ENCODE data around the gene NDFIP1. TPM values are rescaled to one million over a fixed set of nuclear protein-coding genes. Genes with fewer than 3 reads are reported as not detected.

The NDFIP1 gene
- total RNA-seq, 1 donor from 2014 or later: 178 TPM

- Histone ChIP-seq H3K27me3 (no peaks in the 10 kb centered on the region), H3K4me1 (peaks cover 51% of the 10 kb centered on the region), H3K9me3 (no peaks in the 10 kb centered on the region), H3K4me3 (no peak overlapping the region), H3K36me3 (no peaks in the 10 kb centered on the region), H3K27ac (no peak overlapping the region)
- no peak for DNase-seq (ENCODE audit: extremely low spot score in 2 of 2)
- TF ChIP-seq POLR2A (IDR thresholded peaks at IDR 0.05): no peak
- intact Hi-C loops (cut with DNase I): no loop called here
These were observed 17.4 kb downstream of the NDFIP1 start for GRCh38 chr5:142125963-142126362.

- H3K27me3 ChIP-seq: no peaks in the 10 kb centered on the region
- DNase-seq (ENCODE audit: extremely low spot score in 2 of 2): no peak
- peaks cover 0 to 17% of the 10 kb centered on the region in 2 donors for H3K36me3 ChIP-seq
- TF ChIP-seq POLR2A (IDR thresholded peaks at IDR 0.05) (no peak), CTCF (IDR thresholded peaks at IDR 0.05) (no peak), POLR2AphosphoS5 (IDR thresholded peaks at IDR 0.05; ENCODE audit: insufficient read depth in 1 of 2, low read depth in 1 of 2) (no peak)
- no peak overlapping the region for H3K4me3 ChIP-seq
- no peak overlapping the region for H3K27ac ChIP-seq
- peaks cover 32% of the 10 kb centered on the region for H3K4me1 ChIP-seq
- H3K9me3 ChIP-seq: no peaks in the 10 kb centered on the region
- intact Hi-C loops (cut with DNase I): no loop called here
These were observed 20.2 kb downstream of the NDFIP1 start for GRCh38 chr5:142128675-142129208.

- no peak overlapping the region for H3K4me3 ChIP-seq
- intact Hi-C loops (cut with DNase I): no loop called here
- H3K27ac ChIP-seq: no peak overlapping the region
- no peak for DNase-seq (ENCODE audit: extremely low spot score in 2 of 2)
- H3K36me3 ChIP-seq: peaks cover 0 to 25% of the 10 kb centered on the region in 2 donors
- H3K27me3 ChIP-seq: no peaks in the 10 kb centered on the region
- H3K4me1 ChIP-seq: peaks cover 28% of the 10 kb centered on the region
- TF ChIP-seq CTCF (IDR thresholded peaks at IDR 0.05) (no peak), POLR2A (IDR thresholded peaks at IDR 0.05) (no peak), POLR2AphosphoS5 (IDR thresholded peaks at IDR 0.05; ENCODE audit: insufficient read depth in 1 of 2, low read depth in 1 of 2) (no peak)
- no peaks in the 10 kb centered on the region for H3K9me3 ChIP-seq
These were observed 21.0 kb downstream of the NDFIP1 start for GRCh38 chr5:142129446-142130066.

- Histone ChIP-seq H3K36me3 (peaks cover 0 to 33% of the 10 kb centered on the region in 2 donors), H3K27ac (no peak overlapping the region), H3K4me1 (peaks cover 28% of the 10 kb centered on the region), H3K4me3 (no peak overlapping the region), H3K27me3 (no peaks in the 10 kb centered on the region), H3K9me3 (no peaks in the 10 kb centered on the region)
- intact Hi-C loops (cut with DNase I): no loop called here
- TF ChIP-seq CTCF (IDR thresholded peaks at IDR 0.05) (no peak), POLR2A (IDR thresholded peaks at IDR 0.05) (no peak), POLR2AphosphoS5 (IDR thresholded peaks at IDR 0.05; ENCODE audit: insufficient read depth in 1 of 2, low read depth in 1 of 2) (no peak)
- DNase-seq (ENCODE audit: extremely low spot score in 2 of 2): no peak
These were observed 22.8 kb downstream of the NDFIP1 start for GRCh38 chr5:142131394-142131793.

GRCh38 chr5:142132916-142133315 is 24.3 kb downstream of the NDFIP1 start:
- H3K27ac ChIP-seq: no peak overlapping the region

More at GRCh38 chr5:142132916-142133315, 24.3 kb downstream of the NDFIP1 start:
- peaks cover 0 to 40% of the 10 kb centered on the region in 2 donors for H3K36me3 ChIP-seq
- peaks cover 20% of the 10 kb centered on the region for H3K4me1 ChIP-seq
- intact Hi-C loops (cut with DNase I): no loop called here
- no peak for DNase-seq (ENCODE audit: extremely low spot score in 2 of 2)
- no peaks in the 10 kb centered on the region for H3K9me3 ChIP-seq
- no peak overlapping the region for H3K4me3 ChIP-seq
- no peaks in the 10 kb centered on the region for H3K27me3 ChIP-seq
- TF ChIP-seq CTCF (IDR thresholded peaks at IDR 0.05) (no peak), POLR2A (IDR thresholded peaks at IDR 0.05) (no peak), POLR2AphosphoS5 (IDR thresholded peaks at IDR 0.05; ENCODE audit: insufficient read depth in 1 of 2, low read depth in 1 of 2) (no peak)
